ENCODE data around the gene GRHPR.

DNA sequence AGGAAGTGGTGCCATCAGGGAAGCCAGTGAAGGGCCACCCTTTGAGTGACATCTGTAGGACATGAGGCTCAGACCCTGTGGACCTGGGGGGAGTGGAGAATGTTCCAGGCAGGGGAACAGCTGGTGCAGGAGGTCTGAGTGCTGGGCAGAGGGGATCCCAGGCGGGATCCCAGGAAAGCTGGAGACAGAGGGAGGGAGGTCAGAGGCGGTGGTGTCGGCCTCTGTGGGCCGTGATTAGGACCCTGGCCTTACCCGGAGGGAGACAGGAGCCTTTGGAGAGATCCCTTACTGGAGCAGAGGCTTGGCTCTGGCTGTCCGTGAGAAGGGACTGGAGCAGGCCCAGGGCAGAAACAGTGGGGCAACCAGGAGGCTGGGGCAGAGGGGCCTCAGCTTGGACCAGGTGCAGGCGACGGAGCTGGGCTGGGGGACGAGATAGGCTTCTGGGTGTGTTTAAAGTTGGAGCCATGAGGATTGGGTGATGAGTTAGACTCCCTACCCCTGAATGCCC, 12.1 kb upstream of the GRHPR start:
- TF ChIP-seq POLR2A (IDR thresholded peaks at IDR 0.05), result no peak
- TF ChIP-seq, protein P1, sequence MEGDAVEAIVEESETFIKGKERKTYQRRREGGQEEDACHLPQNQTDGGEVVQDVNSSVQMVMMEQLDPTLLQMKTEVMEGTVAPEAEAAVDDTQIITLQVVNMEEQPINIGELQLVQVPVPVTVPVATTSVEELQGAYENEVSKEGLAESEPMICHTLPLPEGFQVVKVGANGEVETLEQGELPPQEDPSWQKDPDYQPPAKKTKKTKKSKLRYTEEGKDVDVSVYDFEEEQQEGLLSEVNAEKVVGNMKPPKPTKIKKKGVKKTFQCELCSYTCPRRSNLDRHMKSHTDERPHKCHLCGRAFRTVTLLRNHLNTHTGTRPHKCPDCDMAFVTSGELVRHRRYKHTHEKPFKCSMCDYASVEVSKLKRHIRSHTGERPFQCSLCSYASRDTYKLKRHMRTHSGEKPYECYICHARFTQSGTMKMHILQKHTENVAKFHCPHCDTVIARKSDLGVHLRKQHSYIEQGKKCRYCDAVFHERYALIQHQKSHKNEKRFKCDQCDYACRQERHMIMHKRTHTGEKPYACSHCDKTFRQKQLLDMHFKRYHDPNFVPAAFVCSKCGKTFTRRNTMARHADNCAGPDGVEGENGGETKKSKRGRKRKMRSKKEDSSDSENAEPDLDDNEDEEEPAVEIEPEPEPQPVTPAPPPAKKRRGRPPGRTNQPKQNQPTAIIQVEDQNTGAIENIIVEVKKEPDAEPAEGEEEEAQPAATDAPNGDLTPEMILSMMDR (IDR thresholded peaks at IDR 0.05), result no peak
